Retinal pigment epithelial cell (primary cell): Measurements from ENCODE around the gene CHPT1.

Experiments
- DNase-seq: peaks from one replicate; pipeline ENCODE4 v3.0.0-alpha.2; 2010; ENCODE audit warnings: low read depth
- H3K4me3 ChIP-seq: 2 replicates; pipeline ENCODE4 v1.5.1; 2011; ENCODE audit warnings: mild to moderate bottlenecking, low read length, control low read depth, moderate library complexity
- TF ChIP-seq, protein P1 (sequence below): conservative IDR thresholded peaks from 2 replicates; pipeline ENCODE4 v1.5.1; 2011; ENCODE audit warnings: low read depth, low read length, control low read depth, inconsistent platforms

Gene CHPT1

DNA sequence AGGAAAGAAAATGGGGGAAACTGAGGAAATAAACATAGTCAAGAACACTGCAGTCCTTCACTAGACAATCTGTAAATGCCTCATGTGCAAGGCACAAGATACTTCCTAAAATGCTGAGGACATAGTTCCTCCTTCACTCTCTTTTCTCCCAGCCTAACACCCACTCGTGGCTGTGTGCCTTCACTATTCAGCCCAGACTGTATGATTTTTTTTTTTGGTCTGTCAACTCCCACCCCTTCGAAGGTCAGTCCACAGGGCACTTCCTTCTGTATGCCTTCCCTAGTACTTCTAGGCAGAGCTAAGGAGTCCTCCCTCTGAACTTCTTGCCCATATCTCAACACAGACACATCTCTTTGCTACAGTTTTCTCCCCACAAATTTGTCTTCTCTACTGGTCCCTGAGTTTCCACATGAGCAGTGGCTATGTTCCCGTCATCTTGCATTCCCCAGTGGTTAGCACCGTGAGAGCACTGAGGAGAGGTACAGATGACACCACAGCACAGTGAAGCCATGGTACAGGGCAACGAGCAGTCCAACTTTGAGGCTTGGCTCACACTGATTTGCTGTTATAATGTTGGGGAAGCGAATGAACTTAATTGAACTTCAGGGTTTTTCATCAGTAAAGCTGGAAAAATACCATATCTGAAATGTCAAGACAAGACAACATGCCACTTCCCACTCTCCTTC lies 65.9 kb downstream of the CHPT1 start:
- TF ChIP-seq, protein P1, sequence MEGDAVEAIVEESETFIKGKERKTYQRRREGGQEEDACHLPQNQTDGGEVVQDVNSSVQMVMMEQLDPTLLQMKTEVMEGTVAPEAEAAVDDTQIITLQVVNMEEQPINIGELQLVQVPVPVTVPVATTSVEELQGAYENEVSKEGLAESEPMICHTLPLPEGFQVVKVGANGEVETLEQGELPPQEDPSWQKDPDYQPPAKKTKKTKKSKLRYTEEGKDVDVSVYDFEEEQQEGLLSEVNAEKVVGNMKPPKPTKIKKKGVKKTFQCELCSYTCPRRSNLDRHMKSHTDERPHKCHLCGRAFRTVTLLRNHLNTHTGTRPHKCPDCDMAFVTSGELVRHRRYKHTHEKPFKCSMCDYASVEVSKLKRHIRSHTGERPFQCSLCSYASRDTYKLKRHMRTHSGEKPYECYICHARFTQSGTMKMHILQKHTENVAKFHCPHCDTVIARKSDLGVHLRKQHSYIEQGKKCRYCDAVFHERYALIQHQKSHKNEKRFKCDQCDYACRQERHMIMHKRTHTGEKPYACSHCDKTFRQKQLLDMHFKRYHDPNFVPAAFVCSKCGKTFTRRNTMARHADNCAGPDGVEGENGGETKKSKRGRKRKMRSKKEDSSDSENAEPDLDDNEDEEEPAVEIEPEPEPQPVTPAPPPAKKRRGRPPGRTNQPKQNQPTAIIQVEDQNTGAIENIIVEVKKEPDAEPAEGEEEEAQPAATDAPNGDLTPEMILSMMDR = no peak
- no peak overlapping the region for H3K4me3 ChIP-seq
- DNase-seq = no peak

DNA sequence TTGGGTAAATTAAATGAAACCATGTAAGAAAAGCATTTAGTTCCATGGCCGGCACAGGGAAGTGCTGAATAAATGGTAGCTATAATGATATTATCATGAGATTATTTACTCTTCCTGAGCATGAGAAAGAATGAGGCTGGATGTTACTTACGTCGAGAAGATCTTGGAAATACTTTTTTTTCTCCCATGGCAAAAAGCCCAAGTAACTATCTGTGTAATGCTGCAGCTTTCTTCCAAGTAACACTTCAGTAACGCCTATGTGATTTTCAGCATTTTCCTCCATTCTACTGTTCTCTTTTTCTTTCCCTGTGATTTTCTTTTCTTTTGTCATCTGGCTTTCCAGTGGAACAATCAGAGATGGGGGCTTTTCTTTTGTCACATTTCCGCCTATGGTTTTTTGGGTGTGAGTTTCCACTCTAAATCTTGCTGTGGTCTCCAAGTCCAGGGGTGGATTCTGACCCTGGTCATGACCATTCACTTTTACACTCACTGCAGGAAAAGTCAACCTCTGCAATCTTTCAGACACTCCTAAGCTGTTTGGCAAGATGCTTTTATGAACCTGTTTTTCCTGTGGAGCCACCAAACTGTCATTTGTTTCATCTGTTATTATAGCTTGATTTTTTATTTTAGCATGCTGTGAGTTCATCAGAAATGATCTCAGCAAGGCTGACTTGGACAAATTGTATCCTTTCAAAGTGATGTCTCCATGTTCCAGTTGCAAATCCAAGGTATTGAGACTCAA lies 66.8 kb downstream of the CHPT1 start:
- H3K4me3 ChIP-seq = no peak overlapping the region
- TF ChIP-seq, protein P1 = no peak
- no peak for DNase-seq

DNA sequence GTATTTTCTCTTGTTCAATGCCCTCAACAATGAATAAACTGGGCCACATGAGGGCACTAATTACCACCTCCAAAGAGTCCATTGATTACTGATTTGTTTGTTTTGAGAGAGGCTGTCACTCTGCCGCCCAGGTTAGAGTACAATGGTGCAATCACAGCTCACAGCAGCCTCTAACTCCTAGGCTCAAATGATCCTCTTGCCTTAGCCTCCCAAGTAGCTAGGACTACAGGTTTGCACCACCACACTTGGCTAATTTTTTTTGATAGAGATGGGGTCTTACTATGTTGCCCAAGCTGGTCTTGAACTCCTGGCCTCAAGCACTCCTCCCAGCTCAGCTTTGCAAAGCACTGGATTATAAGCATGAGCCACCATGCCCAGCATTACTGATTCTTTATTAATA lies 70.1 kb downstream of the CHPT1 start:
- TF ChIP-seq, protein P1 = no peak
- no peak overlapping the region for H3K4me3 ChIP-seq
- DNase-seq = no peak

DNA sequence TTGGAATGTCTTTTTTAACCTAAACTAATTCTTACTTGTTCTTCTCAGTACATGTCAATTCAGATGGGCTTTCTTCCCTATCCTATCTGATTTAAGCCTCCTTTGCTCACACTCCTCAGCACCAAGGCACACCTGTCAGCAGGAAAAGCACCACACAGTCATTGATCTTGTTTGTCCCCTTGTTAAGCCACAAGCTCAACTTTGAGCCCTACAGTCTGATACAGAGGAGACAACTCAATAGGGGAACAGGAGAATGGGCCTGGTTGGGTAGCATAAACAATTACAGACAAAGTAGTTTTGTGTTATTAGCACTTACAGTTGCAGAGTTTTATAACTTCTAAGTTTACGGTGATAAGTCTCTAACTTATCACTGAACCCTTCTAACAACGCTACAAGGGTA lies 71.3 kb downstream of the CHPT1 start:
- H3K4me3 ChIP-seq = no peak overlapping the region

DNA sequence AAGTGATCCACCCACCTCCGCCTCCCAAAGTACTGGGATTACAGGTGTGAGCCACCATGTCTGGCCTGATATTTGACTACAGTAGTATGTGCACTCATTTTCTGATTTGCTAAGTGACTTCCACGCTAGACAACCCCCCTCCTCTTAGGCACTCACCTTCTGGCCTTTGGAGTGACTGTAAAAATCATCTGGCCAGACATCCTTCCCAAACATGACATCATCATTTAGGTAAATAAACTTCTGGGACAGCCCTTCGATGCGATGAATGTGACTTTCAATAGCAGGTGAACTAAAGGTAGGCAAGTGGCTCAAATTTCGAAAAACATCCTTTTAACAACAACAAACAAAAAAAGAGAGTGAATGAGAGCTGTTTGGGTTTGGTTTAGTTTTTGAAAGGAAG lies 72.4 kb downstream of the CHPT1 start:
- DNase-seq = no peak
- H3K4me3 ChIP-seq = no peak overlapping the region
- TF ChIP-seq, protein P1 = no peak

More for the DNA sequence above, 71.3 kb downstream of the CHPT1 start:
- TF ChIP-seq, protein P1 = no peak
- DNase-seq = no peak

DNA sequence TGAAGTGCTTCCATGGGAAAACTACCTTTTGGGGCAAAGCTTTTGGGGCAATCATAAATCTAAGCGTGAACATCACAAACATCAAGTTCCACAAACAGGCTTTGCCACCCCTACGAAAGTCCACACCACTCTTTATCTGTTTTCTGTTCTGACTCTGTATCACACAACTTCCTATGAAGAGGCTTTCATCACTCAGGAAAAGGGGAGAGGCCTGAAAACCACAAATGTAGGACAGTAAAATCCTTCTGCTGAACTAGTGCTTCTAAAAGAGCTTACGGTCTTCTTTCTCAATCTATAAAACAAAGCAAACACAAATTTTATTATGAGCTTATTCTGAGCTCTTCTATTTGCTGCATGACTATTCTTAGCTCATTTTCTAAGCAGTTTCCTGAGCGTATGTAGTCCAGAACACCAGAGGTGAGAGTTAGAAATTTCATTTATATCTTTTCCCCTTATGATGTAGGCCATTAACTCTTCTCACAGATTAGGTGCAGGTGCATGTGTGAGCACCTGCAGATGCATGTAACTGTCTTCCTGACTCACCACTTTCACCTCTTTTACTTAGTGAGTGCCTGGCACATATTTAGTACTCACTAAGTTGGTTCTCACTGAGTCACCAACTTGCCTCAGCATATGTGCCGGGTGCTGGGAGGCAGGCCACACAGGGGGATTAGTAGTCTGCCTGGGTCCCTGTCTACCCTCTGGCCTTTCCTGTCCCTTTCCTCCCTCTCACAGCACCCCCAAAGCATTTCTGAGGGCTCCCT lies 74.8 kb downstream of the CHPT1 start:
- no peak for DNase-seq
- no peak overlapping the region for H3K4me3 ChIP-seq
- TF ChIP-seq, protein P1 = no peak
